Skeletal muscle satellite cell (primary cell): Measurements from ENCODE around the gene DRAXIN.

Source experiments
- H3K27me3 ChIP-seq: 2 replicates; pipeline ENCODE4 v1.7.0; 2013; ENCODE audit warnings: low read length; ENCODE audit not compliant: control insufficient read depth, insufficient read depth
- H3K36me3 ChIP-seq: 2 replicates; pipeline ENCODE4 v1.7.0; 2013; ENCODE audit warnings: mild to moderate bottlenecking, control low read depth, low read length; ENCODE audit not compliant: insufficient read depth
- H3K4me1 ChIP-seq: 2 replicates; pipeline ENCODE4 v1.7.0; 2013; ENCODE audit warnings: low read length; ENCODE audit not compliant: control insufficient read depth, insufficient read depth
- H3K4me2 ChIP-seq: 2 replicates; pipeline ENCODE4 v1.7.0; 2013; ENCODE audit warnings: mild to moderate bottlenecking, low read length
- H3K4me3 ChIP-seq: 2 replicates; pipeline ENCODE4 v1.7.0; 2013; ENCODE audit warnings: low read length
- H3K9ac ChIP-seq: 2 replicates; pipeline ENCODE4 v1.7.0; 2013; ENCODE audit warnings: mild to moderate bottlenecking, low read depth, low read length, moderate library complexity
- H3K9me3 ChIP-seq: replicated peaks from 2 replicates; pipeline ENCODE4 v1.7.0; 2013; ENCODE audit warnings: mild to moderate bottlenecking, control low read depth, low read length

Gene DRAXIN

GRCh38 chr1:11678442-11678841 lies 13.1 kb upstream of the DRAXIN start:
- Histone ChIP-seq H3K36me3 (peaks cover 13% of the 10 kb centered on the region), H3K4me1 (peaks cover 18% of the 10 kb centered on the region), H3K27me3 (no peaks in the 10 kb centered on the region), H3K9me3 (no peaks in the 10 kb centered on the region), H3K4me3 (no peak overlapping the region), H3K9ac (no peak overlapping the region), H3K4me2 (no peak overlapping the region)

GRCh38 chr1:11680270-11681070 lies 11.0 kb upstream of the DRAXIN start:
- H3K4me1 ChIP-seq: peaks cover 18% of the 10 kb centered on the region
- H3K4me2 ChIP-seq: peak overlapping the region; percentile 80
- H3K27me3 ChIP-seq: peaks cover 6% of the 10 kb centered on the region
- peak overlapping the region; percentile 95 for H3K4me3 ChIP-seq
- H3K9me3 ChIP-seq: no peaks in the 10 kb centered on the region
- peaks cover 4% of the 10 kb centered on the region for H3K36me3 ChIP-seq
- peak overlapping the region; percentile 85 for H3K9ac ChIP-seq

GRCh38 chr1:11681071-11681771 lies 10.3 kb upstream of the DRAXIN start, which contains the start of gene MAD2L2:
Gene MAD2L2, minus strand, starts transcription at chr1:11681148. Its CDS starts 547 bp downstream, at chr1:11680601.
- H3K9ac ChIP-seq: peak within 1 kb of the TSS; percentile 85
- H3K9me3 ChIP-seq: no peaks in the 10 kb centered on the region
- H3K4me2 ChIP-seq: peak within 1 kb of the TSS; percentile 80
- H3K36me3 ChIP-seq: no peaks in the 10 kb centered on the region
- peaks cover 18% of the 10 kb centered on the region for H3K4me1 ChIP-seq
- H3K27me3 ChIP-seq: peaks cover 12% of the 10 kb centered on the region
- peak within 1 kb of the TSS; percentile 95 for H3K4me3 ChIP-seq

- Histone ChIP-seq H3K27me3 (peaks cover 14% of the 10 kb centered on the region), H3K9me3 (no peaks in the 10 kb centered on the region), H3K4me2 (peak overlapping the region; percentile 80), H3K4me1 (peaks cover 18% of the 10 kb centered on the region), H3K36me3 (no peaks in the 10 kb centered on the region), H3K9ac (peak overlapping the region; percentile 85), H3K4me3 (no peak overlapping the region)
Observed at GRCh38 chr1:11682287-11682771, 9.2 kb upstream of the DRAXIN start.

GRCh38 chr1:11682799-11683198 lies 8.7 kb upstream of the DRAXIN start:
- Histone ChIP-seq H3K4me3 (no peak overlapping the region), H3K4me1 (peaks cover 18% of the 10 kb centered on the region), H3K4me2 (no peak overlapping the region), H3K36me3 (no peaks in the 10 kb centered on the region), H3K9me3 (no peaks in the 10 kb centered on the region), H3K9ac (no peak overlapping the region), H3K27me3 (peaks cover 17% of the 10 kb centered on the region)

GRCh38 chr1:11684070-11684469 lies 7.4 kb upstream of the DRAXIN start:
- Histone ChIP-seq H3K9me3 (no peaks in the 10 kb centered on the region), H3K4me1 (peaks cover 18% of the 10 kb centered on the region), H3K27me3 (peaks cover 25% of the 10 kb centered on the region), H3K9ac (no peak overlapping the region), H3K36me3 (no peaks in the 10 kb centered on the region), H3K4me2 (no peak overlapping the region), H3K4me3 (no peak overlapping the region)

GRCh38 chr1:11685210-11685752 lies 6.2 kb upstream of the DRAXIN start:
- Histone ChIP-seq H3K4me3 (no peak overlapping the region), H3K9me3 (no peaks in the 10 kb centered on the region), H3K36me3 (no peaks in the 10 kb centered on the region), H3K9ac (no peak overlapping the region), H3K27me3 (peaks cover 34% of the 10 kb centered on the region), H3K4me2 (no peak overlapping the region), H3K4me1 (peaks cover 16% of the 10 kb centered on the region)

GRCh38 chr1:11688506-11688905 lies 3.0 kb upstream of the DRAXIN start:
- H3K36me3 ChIP-seq: no peaks in the 10 kb centered on the region
- no peaks in the 10 kb centered on the region for H3K9me3 ChIP-seq
- no peak overlapping the region for H3K9ac ChIP-seq
- no peak overlapping the region for H3K4me2 ChIP-seq
- H3K4me3 ChIP-seq: no peak overlapping the region
- peaks cover 16% of the 10 kb centered on the region for H3K4me1 ChIP-seq
- peaks cover 54% of the 10 kb centered on the region for H3K27me3 ChIP-seq

- peak overlapping the region; percentile 53 for H3K4me3 ChIP-seq
- peaks cover 62% of the 10 kb centered on the region for H3K27me3 ChIP-seq
Observed at GRCh38 chr1:11690397-11691301, 861 bp upstream of the DRAXIN start.

GRCh38 chr1:11691928-11692711 lies 610 bp downstream of the DRAXIN start:
- no peak overlapping the region for H3K4me3 ChIP-seq
- H3K4me1 ChIP-seq: peaks cover 20% of the 10 kb centered on the region
- no peak overlapping the region for H3K9ac ChIP-seq
- H3K36me3 ChIP-seq: no peaks in the 10 kb centered on the region
- no peak overlapping the region for H3K4me2 ChIP-seq
- H3K27me3 ChIP-seq: peaks cover 59% of the 10 kb centered on the region
- no peaks in the 10 kb centered on the region for H3K9me3 ChIP-seq

More at GRCh38 chr1:11690397-11691301, 861 bp upstream of the DRAXIN start:
- Histone ChIP-seq H3K36me3 (no peaks in the 10 kb centered on the region), H3K4me2 (peak overlapping the region; percentile 71), H3K9ac (no peak overlapping the region), H3K9me3 (no peaks in the 10 kb centered on the region), H3K4me1 (peaks cover 20% of the 10 kb centered on the region)
